ENCODE data around the gene HSPB6.
A peak's percentile ranks its signal among the peaks of the same experiment; 100 is the strongest.
"Not testable (repeated sequence)": the region's sequence is repeated elsewhere in the genome, so short reads cannot be mapped to it uniquely, and the experiment has no call there.

The HSPB6 gene, protein sequence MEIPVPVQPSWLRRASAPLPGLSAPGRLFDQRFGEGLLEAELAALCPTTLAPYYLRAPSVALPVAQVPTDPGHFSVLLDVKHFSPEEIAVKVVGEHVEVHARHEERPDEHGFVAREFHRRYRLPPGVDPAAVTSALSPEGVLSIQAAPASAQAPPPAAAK

DNA sequence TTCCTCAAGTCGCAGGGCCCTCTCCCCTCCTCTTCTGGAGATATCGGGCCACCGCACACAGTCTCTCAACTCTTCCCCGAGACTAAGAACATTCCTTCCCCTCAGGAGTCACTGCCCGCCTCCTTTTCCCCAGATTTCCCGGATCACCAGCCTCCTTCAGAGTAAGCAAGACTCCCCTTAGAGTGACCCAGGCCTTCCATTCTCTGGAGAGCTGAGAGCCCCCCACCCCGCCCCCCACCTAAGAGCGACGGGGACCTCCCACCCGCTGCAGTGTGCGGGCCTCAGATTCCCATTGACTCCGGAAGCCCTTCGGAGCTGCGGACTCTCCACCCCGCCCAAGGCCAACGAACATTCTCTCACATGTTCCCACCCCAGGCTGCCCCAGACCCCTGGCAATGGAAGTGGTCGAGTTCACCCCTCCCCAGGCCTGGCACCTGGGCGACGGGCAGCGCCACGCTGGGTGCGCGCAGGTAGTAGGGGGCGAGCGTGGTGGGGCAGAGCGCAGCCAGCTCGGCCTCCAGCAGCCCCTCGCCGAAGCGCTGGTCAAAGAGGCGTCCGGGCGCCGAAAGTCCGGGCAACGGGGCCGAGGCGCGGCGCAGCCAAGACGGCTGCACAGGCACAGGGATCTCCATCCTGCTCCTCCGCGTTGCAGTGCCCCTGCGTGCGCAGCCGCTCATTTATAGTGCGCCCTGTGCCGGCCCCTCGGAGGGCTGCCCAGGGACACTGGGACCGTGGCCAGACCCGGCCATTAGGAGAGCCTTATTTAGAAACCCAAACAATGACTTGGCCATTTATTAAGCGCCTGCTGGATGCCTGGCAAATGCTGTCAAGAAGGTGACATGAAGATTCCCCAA, at the start of gene HSPB6:
Gene HSPB6, minus strand, starts transcription at position 653 of the 854 bp plus-strand sequence. Its CDS starts 21 bp downstream, at position 632.
- DNase-seq (ENCODE audit: low spot score), result no peak

DNA sequence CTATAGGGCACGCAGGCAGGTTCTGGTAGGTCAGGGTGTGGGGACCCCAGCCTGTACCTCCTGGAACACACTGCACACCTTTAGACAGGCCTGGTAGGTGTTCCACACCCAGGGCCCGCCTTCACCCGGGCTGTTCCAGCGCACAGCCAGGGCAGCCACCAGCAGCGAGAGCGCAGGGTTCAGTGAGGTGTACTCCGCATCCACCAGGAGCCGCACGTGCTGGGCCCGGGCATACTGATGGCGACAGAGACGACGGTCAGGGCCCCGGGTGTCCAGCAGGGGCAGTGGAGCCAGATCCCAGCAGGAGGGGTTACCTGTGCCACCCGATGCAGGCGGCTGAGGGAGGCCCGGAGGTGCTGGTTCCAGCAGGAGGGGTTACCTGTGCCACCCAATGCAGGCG, 49.8 kb upstream of the HSPB6 start:
- DNase-seq (ENCODE audit: low spot score), result no peak

DNA sequence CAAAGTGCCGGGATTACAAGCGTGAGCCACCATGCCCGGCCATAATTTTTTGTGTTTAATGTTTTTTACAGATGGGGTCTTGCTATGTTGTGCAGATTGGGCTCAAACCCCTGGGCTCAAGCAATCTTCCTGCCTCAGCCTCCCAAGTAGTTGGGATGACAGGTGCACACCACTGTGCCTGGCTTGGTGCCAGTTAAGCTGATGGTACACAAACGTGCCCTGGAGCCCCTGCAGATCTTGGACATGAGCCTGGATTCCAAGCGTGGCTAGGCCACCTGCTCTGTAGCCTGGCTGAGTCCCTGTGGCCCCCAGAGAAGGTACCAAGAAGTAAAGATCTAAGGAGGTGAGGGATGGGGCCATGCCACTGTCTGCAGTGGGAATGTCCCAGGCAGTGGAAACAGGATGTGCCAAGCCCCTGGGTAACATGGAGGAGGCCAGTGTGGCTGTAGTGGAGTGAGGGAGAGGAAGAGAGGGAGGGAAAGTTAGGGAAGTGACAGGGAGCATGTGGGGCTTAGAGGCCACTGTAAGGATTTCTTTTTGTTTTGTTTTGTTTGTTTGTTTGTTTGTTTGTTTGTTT, 48.8 kb upstream of the HSPB6 start:
- DNase-seq (ENCODE audit: low spot score), result no peak

DNA sequence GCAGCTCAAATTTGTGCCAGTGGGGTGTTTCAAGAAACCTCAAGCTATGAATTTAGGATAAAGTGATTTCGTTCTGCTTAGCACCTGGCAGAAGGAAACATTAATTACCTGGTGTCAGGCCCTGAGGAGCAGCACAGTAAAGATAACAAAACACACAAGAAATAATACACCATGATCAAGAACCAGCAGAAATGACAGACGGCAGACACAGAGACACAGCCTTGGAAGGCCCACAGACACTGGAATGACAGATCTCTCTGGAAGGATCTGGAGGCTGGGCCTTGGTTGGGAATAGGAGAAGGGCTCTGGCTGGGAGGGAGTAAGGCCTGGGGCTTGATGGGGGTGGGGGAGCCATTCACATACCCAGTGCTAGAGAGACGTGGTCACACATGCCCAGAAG, 45.0 kb upstream of the HSPB6 start:
- no peak for DNase-seq (ENCODE audit: low spot score)

DNA sequence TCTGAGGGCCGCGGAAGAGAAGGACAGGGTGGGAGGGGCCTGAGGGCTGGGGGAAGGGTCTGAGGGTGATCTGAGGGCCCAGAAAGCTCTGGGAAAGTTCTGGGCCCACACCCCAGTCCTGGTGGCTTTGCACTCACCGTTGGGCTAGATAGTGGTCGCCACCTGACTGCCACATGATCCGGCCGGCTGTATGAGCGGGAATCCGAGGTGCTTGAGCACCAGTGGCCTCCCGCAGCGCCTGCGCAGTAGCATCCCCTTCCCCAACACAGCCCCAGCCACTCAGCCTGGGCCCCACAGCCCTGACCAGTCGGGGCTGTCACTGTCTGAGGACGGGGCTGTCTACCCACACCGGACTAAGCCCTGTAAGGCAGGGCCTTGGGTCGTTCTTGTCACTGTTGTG, 40.8 kb upstream of the HSPB6 start:
- peak; percentile 8 for DNase-seq (ENCODE audit: low spot score)

DNA sequence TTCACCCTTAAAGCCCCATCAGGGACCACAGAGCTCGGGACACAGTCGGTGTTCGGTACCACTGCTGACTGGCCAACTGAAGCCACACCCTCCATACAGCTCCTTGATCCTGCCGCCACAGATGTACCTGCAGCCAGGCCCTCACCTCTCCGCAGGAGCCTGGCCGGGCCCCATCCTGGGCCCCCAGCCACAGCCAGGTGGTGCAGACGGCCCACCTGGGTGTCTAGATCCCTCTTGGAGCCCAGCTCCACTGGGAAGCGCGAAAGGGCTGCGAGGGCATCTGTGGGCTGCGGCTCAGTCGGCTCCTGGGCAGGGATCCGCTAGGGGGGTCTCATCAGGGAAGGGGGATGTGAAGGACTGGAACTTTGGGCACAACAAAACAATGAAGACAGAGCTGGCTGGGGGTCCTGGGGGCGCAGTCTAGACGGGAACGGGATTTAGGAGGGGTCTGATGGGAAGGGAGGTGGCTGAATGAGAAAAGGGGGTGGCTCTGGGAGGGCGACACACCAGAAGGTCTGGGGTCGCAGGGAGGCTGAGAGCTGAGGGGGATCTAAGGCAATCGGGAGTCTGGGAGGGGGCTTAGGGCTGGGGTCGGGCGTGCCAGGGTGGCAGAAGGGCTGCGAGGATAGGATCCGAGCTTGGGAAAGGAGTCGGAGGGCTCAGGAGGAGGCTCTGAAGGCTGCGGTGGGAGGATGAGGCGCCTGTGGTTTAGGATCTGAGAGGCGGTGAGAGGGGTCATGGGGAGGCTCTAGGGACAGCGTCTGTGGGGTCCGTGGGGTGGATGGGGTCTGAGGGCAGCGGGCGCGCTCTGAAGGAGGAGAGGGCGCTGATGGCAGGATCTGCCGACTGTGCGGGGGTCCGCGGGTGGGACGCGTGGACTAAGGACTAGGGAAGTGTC, 40.1 kb upstream of the HSPB6 start:
- no peak for DNase-seq (ENCODE audit: low spot score)

DNA sequence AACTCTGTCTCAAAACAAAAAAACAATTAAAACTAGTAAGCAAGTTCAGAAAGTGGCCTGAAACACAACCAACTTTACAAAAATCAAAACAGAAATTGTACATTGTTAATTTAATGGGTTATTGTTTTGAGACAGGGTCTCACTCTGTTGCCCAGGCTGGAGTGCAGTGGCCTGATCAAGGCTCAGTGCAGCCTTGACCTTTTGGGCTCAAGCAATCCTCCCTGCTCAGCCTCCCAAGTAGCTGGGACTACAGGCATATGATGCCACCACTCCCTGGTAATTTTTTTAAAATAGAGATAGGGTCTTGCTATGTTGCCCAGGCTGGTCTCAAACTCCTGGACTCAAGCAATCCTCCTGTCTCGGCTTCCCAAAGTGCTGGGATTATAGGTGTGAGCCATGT, 38.7 kb upstream of the HSPB6 start:
- DNase-seq (ENCODE audit: low spot score), result not testable (repeated sequence)

DNA sequence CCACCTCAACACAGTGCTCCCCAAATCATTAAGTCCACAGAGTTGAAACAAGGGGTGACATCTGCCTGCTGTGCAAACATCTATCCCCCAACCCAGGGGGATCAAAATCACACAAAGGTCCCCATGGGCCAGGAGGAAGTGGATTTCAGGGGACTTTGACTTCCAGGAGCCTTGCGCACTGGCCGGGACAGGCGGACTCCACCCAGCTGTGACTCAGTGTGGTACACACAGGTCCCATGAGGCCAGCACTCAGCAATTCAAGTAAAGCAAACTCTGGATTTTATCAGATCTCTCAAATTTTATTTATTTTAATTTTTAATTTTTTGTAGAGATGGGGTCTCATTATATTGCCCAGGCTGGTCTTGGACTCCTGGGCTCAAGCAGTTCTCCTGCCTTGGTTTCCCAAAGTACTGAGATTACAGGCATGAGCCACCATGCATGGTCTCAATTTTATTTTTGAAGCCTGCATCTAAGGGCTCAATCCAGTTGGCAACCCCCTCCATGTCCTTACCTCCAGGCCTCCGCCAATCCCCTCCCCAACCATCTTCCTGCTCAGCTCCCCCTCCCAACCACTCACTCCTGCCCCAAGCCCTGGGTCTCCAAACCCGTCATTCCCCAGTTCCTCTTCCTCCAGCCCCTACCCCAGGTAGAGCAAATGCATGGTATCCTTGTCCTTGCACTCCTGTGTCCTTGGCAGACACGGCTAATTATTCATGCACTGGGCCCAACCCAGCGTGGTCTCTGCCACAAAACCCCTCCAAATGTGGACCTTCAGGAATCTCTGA, 36.7 kb upstream of the HSPB6 start:
- DNase-seq (ENCODE audit: low spot score), result no peak

DNA sequence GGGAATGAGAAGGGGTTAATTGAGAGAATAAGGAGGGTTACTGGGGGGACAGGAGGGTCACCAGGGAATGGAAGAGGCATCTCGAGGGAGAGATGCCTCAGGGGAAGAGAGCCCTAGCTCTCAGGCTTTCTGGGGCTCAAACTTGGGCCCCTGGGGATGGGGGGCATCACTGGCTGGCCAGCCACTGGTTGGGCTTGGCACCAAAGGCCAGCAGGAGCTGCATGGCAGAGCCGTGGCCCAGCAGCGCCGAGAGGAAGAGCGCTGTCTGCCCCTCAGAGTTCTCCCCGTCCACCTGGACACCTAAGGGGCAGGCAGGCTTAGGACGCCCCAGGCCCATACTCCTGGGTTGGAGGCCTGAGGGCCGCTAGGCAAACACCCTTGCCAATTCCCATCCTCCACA, 36.1 kb upstream of the HSPB6 start:
- no peak for DNase-seq (ENCODE audit: low spot score)

DNA sequence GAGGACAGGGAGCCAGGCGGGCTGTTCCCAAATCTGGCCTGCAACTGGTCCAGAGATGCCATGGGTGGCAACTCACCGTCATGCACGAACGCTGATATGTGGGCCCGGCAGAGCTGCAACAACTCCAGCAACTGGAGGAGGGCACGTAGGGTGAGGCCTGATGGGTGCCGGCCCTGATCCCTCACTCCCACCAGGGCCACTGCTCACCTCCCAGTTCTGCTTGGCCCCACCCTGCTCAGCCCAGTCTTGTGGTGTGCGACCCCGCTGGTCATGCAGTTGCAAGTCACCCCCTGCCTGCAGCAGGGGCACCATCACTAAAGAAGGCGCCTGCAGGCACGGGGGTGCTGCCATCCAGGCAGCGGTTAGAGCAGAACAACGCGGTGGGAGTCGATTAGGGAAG, 35.5 kb upstream of the HSPB6 start:
- no peak for DNase-seq (ENCODE audit: low spot score)

DNA sequence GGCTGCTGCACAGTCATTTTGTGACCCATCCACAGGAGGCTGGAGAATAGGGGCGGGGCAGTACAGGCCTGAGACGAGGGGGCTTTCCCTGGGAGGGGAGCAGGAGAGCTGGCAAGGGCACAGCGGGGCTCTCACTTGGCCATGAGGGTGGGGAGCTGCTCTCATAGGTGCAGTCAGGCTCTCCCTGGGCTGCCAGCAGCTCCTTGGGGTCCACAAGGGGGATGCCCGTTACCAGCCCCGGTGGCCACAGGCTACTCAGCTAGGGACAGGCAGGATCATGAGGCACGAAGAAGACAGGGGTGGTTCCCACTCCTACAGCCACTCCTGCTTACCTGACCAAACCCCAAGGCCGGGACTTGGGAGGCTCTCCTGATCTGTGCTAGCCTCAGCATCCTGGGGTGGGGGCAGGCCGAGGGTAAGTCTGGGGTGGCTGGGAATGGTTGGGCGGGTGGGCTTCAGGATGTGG, 35.0 kb upstream of the HSPB6 start:
- no peak for DNase-seq (ENCODE audit: low spot score)

DNA sequence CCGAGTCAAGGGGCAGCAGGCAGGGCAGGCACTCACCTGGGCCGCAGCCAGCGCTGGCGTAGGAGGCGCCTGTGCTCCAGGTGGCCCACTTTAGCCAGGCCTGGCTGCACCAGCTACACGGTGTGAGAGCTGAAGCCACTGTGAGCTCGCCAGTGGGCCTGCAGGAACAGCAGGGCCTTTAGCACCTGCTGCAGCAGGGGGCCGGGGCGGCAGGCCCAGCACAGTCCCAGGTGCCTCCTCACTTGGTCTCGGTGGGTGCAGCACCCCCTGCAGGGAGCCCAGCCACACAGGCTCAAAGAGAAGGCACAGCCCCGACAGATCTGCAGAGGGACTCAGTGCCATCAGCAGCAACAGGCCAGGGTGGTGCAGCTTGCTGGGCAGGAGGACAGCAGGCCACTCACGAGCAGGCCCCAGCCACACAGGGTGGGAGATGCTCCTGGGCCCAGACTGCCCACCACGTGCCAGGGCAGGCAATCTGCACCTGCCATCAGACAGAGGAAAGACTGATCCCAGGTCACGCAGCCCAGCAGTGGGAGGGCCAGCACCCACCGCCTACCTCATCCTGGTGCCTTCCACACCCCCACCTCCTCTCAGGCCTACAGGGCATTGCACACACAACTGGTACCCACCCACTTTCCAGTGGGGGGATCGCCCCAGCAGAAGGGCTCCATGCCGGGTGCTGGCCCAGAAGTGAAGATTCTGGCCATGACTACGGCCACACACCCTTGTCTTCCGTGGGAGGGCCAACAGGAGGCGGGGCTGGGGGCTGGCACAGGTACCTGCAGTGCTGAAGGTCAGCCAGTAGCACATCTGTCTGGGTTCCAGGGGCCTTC, 34.4 kb upstream of the HSPB6 start:
- DNase-seq (ENCODE audit: low spot score), result no peak

DNA sequence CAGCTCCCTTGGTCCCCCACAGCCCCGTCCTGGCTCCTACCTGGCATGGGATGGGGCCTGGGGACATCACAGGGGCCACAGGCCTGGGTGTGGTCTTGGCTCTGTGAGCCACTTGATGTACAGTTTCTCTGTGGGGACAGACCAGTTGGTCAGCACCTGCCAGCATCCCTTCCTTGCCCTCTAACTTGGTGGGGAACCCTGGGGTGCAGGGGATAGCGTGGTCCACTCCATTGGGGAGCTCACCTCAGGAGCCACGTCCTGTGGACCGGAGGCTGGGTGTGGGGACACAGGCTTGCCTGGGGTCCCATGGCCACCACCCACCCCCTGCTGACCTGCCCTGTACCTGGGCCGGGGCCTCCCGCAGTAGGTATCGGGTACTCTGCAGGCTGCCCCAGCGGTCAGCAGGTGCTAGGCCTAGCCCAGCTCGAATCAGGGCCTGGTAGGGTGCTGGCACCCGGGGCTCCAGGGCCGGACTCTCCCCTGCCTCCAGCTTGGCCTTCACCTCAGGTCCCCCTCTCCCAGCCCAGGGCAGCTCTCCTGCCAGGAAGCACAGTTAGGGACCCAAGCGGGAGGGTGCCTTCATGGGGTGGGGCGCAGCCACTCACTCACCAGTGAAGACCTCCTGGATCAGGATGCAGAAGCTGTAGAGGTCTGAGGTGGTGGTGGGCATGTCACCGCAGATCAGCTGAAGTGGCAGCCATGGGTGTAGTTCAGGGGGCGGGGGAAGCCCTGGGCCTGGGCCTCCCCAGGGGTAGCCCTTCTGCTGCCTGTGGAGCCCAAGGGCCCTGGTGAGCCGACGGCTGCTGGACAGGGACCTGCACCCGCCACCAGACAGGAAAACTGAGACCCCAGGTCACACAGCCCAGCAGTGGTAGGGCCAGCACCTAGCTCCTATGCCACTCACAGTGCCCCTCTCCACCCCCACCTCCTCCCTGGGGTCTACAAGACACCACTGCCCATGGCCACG, 33.4 kb upstream of the HSPB6 start:
- no peak for DNase-seq (ENCODE audit: low spot score)

DNA sequence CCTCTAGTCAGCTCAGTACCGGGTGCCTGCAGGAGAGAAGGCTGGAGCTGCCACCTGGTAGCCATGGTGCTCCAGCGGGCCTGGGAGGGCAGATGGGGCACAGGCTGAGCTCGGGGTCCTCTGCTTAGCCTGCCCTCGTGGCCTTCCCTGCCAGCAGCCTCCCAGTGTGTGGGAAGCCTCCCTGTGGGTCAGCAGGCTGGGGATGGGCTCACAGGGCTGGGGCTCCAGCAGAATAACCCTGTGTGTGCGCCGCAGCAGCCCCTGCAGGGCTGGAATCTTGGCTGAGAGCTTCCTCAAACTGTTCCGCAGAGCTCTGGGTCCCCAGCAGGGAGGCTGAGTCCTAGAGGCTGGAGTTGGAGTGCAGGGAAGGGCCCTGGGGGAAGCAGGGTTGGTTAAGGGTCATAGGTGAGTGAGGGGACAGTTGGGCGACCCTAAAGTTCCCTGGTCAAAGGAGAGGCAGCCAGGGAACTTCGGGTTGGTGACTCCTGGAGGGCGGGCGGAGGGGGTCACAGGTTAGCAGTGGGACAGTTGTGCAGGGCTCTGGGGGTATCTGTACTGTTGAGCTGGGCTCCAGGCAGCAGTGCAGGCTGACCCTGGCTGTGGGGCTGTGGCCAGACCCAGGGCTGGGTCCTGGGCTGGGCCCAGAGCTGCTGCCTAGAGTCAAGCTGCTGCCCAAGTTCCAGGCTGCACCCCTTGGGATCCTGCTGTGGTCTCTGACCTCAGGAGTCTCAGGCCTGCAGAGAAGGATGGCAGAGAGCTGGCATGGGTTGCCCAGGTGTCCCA, 32.6 kb upstream of the HSPB6 start:
- no peak for DNase-seq (ENCODE audit: low spot score)

DNA sequence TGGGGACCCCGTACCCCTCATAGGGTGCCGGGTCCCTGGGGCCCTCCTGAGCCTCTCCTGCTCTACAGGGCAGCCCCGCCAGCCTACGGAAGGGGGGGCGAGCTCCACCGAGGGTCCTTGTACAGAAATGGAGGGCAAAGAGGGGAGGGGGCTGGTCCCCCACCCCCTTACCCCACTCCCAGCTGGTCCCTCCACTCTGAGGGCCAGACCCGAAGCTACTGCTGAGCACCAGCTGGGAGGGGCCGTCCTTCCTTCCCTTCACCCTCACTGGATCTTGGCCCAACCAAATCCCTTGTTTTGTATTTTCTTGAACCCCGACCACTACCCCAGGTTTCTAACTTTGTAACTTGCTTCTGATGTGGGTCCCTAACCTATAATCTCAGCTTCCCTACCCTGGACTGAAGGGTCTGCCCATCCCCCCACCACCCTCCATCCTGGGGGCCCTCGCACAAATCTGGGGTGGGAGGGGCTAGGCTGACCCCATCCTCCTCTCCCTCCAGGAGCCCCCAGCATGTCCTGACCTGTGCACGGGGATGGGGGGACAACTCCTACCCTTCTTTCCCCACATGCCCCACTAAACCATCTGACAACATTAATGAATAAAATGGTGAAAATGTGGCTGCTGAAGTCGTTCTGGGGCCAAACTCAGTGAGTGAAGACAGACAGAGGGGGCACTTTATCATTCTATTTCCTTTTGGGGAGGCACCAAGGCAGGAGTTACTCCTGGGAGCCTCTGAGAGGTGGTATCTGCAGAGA, 31.6 kb upstream of the HSPB6 start:
- no peak for DNase-seq (ENCODE audit: low spot score)

DNA sequence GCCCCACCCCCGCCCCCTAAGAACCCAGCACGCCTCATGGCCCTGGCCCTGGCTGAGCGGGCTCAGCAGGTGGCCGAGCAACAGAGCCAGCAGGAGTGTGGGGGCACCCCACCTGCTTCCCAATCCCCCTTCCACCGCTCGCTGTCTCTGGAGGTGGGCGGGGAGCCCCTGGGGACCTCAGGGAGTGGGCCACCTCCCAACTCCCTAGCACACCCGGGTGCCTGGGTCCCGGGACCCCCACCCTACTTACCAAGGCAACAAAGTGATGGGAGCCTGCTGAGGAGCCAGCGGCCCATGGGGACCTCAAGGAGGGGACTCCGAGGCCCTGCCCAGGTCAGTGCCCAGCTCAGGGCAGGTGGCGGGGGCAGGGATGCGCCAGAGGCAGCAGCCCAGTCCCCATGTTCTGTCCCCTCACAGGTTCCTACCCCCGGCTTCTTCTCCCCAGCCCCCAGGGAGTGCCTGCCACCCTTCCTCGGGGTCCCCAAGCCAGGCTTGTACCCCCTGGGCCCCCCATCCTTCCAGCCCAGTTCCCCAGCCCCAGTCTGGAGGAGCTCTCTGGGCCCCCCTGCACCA, 30.5 kb upstream of the HSPB6 start:
- no peak for DNase-seq (ENCODE audit: low spot score)

Data from pons (tissue), 1 donor.